Measurements from ENCODE around the gene LYPLA2.

The LYPLA2 gene

DNA sequence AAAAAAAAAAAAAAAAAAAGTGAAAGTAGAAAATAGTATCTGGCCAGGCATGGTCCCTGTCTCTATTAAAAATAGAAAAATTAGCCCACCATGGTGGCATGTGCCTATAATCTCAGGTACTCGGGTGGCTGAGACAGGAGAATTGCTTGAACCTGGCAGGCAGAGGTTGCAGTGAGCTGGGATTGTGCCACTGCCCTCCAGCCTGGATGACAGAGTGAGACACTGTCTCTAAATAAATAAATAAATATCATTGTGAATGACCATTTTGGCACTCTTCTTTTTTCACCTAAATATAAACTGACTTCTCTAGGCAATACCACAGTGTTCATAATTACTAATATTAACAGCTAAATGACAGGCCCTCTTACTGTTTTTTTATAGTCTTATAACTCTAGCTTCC, 33.1 kb upstream of the LYPLA2 start:
- Histone ChIP-seq H3K36me3 (ENCODE audit: control insufficient read depth in 1 of 2, insufficient read depth in 2 of 2, low read length in 2 of 2) (peaks cover 72 to 82% of the 10 kb centered on the region in 2 donors), H3K4me3 (ENCODE audit: low read depth in 1 of 2, low read length in 2 of 2) (no peak overlapping the region), H3K27ac (ENCODE audit: low read length) (no peak overlapping the region), H3K9me3 (ENCODE audit: control insufficient read depth in 1 of 2, low read length in 2 of 2) (no peaks in the 10 kb centered on the region), H3K27me3 (ENCODE audit: low read depth, low read length) (no peaks in the 10 kb centered on the region), H3K4me1 (ENCODE audit: control insufficient read depth in 1 of 2, insufficient read depth in 2 of 2, low read length in 2 of 2) (peaks cover 0 to 18% of the 10 kb centered on the region in 2 donors)

DNA sequence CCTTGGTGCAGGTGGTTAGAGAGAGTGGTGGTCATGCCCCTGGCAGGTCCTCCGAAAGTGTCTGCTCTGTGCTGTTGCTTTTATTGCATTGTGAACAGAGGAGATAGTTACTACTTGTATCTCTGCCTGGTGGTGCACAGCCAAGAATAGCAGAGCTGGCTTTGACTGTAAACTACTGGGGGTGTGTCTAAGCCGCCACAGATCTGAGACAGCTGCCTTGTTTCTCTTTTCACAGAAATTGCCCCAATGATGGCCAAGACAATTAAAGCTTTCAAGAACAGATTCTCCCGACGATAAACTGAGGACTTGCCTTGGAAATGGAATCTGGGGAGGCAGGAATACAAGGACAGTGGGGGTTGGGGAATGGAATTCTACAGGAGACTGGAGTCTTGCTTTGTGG, 31.7 kb upstream of the LYPLA2 start:
- Histone ChIP-seq H3K27ac (ENCODE audit: low read length) (no peak overlapping the region), H3K36me3 (ENCODE audit: control insufficient read depth in 1 of 2, insufficient read depth in 2 of 2, low read length in 2 of 2) (peaks cover 58 to 68% of the 10 kb centered on the region in 2 donors)

DNA sequence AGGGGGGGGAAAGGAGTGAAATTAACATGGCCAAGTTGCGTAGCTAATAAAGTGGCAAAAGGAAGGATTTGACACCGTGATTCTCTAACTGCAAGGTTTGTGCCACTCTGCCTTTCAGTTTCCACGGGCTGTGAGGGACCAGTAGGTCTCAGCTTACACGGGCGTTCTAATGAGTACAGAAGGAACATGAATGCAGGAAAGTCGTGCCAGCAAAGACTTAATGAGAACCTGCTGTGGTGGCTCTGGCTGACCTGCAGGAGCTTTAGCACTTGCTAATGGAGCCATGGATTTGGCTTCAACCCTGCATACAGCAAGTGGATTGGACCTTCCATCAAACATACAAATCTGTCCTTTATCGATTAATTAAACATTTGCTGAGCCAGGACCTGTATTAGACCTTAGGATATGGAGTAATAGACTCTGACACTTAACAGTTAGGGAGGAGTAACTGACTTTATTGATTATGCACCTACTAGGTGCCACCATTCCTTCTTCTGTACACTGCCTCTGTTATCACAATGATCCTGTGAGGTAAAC, 27.8 kb upstream of the LYPLA2 start:
- no peaks in the 10 kb centered on the region for H3K27me3 ChIP-seq (ENCODE audit: low read depth, low read length)
- H3K27ac ChIP-seq (ENCODE audit: low read length), result no peak overlapping the region
- H3K36me3 ChIP-seq (ENCODE audit: control insufficient read depth in 1 of 2, insufficient read depth in 2 of 2, low read length in 2 of 2), result peaks cover 28 to 39% of the 10 kb centered on the region in 2 donors
- H3K4me1 ChIP-seq (ENCODE audit: control insufficient read depth in 1 of 2, insufficient read depth in 2 of 2, low read length in 2 of 2), result peaks cover 0 to 27% of the 10 kb centered on the region in 2 donors
- H3K9me3 ChIP-seq (ENCODE audit: control insufficient read depth in 1 of 2, low read length in 2 of 2), result no peaks in the 10 kb centered on the region
- no peak overlapping the region for H3K4me3 ChIP-seq (ENCODE audit: low read depth in 1 of 2, low read length in 2 of 2)

More for the DNA sequence above, 31.7 kb upstream of the LYPLA2 start:
- Histone ChIP-seq H3K9me3 (ENCODE audit: control insufficient read depth in 1 of 2, low read length in 2 of 2) (no peaks in the 10 kb centered on the region), H3K4me3 (ENCODE audit: low read depth in 1 of 2, low read length in 2 of 2) (no peak overlapping the region), H3K4me1 (ENCODE audit: control insufficient read depth in 1 of 2, insufficient read depth in 2 of 2, low read length in 2 of 2) (peaks cover 0 to 27% of the 10 kb centered on the region in 2 donors), H3K27me3 (ENCODE audit: low read depth, low read length) (no peaks in the 10 kb centered on the region)

DNA sequence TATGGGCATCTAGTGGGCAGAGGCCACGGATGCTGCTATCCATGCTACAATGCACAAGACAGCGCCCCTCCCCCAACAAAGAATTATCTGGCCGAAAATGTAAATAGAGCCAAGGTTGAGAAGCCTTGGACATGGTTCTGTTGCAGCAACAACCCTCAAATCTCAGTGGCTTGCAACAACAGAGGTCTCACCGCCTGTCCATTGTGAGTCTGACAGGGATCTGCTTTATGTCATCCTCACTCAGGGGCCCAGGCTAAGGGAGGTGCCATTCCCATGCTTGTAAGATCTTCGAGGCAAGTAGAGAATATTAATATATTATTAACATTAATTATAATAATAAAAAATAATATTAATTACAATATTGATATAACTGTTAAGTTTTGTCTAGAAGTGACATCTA, 22.2 kb upstream of the LYPLA2 start:
- Histone ChIP-seq H3K4me3 (ENCODE audit: low read depth in 1 of 2, low read length in 2 of 2) (no peak overlapping the region), H3K27ac (ENCODE audit: low read length) (no peak overlapping the region), H3K9me3 (ENCODE audit: control insufficient read depth in 1 of 2, low read length in 2 of 2) (no peaks in the 10 kb centered on the region), H3K27me3 (ENCODE audit: low read depth, low read length) (no peaks in the 10 kb centered on the region), H3K4me1 (ENCODE audit: control insufficient read depth in 1 of 2, insufficient read depth in 2 of 2, low read length in 2 of 2) (peaks cover 4 to 9% of the 10 kb centered on the region in 2 donors), H3K36me3 (ENCODE audit: control insufficient read depth in 1 of 2, insufficient read depth in 2 of 2, low read length in 2 of 2) (peaks cover 0 to 7% of the 10 kb centered on the region in 2 donors)

DNA sequence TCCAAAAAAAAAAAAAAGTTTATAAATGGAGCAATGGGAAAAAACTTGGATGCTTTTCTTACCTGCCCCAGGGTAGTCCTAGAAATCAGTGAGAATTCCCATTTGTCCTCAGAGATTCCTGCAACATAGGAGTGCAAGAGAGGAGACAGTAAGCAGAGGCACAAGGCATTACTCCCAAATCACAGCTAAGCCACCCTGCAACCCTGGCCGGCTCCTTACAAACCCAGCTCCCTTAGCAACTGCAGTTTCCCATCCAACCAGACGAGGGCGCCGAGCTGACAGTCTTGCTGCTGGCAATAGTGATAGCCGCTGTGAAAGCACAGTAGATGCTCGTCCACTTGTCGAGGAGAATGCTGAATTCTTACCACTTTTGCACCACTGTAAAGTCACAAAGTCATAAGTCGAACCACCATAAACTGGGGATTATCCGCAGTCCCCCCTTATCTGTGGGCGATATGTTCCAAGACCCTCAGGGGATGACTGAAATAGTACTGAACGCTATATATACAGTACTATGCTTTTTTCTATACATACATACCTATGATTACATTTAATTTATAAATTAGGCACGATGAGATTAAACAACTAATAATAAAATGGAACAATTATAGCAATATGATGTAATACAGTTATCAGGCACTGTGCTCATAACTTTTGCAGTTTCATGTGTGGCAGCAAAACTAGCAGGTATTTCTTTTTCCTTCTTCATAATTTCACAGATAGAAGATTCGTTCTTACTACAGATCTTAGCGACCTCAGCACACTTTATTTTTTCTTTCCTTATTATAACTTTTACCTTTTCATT, 18.7 kb upstream of the LYPLA2 start:
- H3K27me3 ChIP-seq (ENCODE audit: low read depth, low read length), result no peaks in the 10 kb centered on the region
- no peaks in the 10 kb centered on the region for H3K9me3 ChIP-seq (ENCODE audit: control insufficient read depth in 1 of 2, low read length in 2 of 2)
- H3K4me1 ChIP-seq (ENCODE audit: control insufficient read depth in 1 of 2, insufficient read depth in 2 of 2, low read length in 2 of 2), result peaks cover 4 to 10% of the 10 kb centered on the region in 2 donors
- no peak overlapping the region for H3K27ac ChIP-seq (ENCODE audit: low read length)
- no peak overlapping the region for H3K4me3 ChIP-seq (ENCODE audit: low read depth in 1 of 2, low read length in 2 of 2)
- H3K36me3 ChIP-seq (ENCODE audit: control insufficient read depth in 1 of 2, insufficient read depth in 2 of 2, low read length in 2 of 2), result no peaks in the 10 kb centered on the region

DNA sequence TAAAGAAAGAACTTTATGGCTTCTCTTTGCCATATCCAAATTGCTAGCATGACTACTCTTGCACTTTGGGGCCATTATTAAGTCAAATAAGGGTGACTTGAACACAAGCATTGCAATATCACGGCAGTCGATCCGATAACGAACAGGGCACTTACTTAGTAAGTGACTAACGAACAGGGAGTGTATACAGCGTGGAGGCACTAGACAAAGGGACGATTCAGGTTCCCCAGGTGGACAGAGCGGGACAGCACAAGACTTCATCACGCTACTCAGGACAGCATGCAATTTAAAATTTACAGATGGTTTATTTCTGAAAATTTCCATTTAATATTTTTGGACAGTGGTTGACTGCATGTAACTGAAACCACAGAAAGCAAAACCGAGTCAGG, 18.1 kb upstream of the LYPLA2 start:
- H3K9me3 ChIP-seq (ENCODE audit: control insufficient read depth in 1 of 2, low read length in 2 of 2), result no peaks in the 10 kb centered on the region
- H3K27me3 ChIP-seq (ENCODE audit: low read depth, low read length), result no peaks in the 10 kb centered on the region
- H3K27ac ChIP-seq (ENCODE audit: low read length), result no peak overlapping the region
- H3K4me3 ChIP-seq (ENCODE audit: low read depth in 1 of 2, low read length in 2 of 2), result no peak overlapping the region
- peaks cover 4 to 12% of the 10 kb centered on the region in 2 donors for H3K4me1 ChIP-seq (ENCODE audit: control insufficient read depth in 1 of 2, insufficient read depth in 2 of 2, low read length in 2 of 2)
- no peaks in the 10 kb centered on the region for H3K36me3 ChIP-seq (ENCODE audit: control insufficient read depth in 1 of 2, insufficient read depth in 2 of 2, low read length in 2 of 2)

DNA sequence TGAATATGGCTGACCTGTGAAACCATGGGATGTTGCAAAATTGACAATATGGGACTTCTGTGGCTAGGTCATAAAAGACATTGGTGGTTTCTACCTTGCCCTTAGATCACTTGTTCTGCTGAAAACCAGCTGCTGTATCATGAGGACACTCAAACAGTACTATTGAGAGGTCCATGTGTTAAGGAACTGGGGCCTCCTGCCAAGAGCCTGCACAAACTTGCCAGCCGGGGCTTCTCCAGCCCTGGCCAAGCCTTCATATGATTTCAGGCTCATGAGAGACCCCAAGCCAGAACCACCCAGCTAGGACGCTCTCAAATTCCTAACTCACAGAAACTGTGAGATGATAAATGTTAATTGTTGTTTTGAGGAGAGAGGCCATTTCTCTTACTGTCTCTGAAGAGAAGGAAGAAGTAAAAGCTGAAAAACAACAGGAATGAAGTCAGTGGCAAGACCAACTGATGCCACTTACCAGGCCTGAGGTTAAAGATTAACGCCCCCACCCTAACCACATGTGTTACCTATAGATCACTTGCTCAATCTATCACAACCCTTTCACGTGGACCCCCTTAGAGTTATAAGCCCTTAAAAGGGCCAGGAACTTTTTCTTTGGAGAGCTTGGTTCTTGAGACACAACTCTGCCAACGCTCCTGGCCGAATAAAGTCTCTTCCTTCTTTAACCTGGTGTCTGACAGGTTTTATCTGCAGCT, 16.6 kb upstream of the LYPLA2 start:
- H3K27ac ChIP-seq (ENCODE audit: low read length), result no peak overlapping the region

DNA sequence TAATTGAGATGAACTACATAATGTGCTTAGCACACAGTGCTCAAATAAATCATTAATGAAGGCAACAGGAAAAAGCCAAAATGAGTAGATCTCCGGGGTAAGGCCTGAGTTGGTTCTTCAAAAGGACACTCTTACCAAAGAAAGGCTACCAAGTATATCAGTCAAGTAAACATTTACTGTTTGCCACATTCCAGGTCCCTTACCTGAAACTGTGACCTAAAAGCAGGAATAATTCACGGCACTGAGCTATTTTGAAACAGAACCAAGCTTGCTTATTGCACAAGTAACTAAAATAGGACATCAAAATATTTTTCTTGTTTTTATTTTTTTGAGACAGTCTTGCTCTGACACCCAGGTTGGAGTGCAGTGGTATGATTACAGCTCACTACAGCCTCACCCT, 14.7 kb upstream of the LYPLA2 start:
- Histone ChIP-seq H3K4me1 (ENCODE audit: control insufficient read depth in 1 of 2, insufficient read depth in 2 of 2, low read length in 2 of 2) (peaks cover 13 to 30% of the 10 kb centered on the region in 2 donors), H3K27me3 (ENCODE audit: low read depth, low read length) (no peaks in the 10 kb centered on the region), H3K36me3 (ENCODE audit: control insufficient read depth in 1 of 2, insufficient read depth in 2 of 2, low read length in 2 of 2) (peaks cover 0 to 7% of the 10 kb centered on the region in 2 donors), H3K9me3 (ENCODE audit: control insufficient read depth in 1 of 2, low read length in 2 of 2) (no peaks in the 10 kb centered on the region), H3K27ac (ENCODE audit: low read length) (no peak overlapping the region), H3K4me3 (ENCODE audit: low read depth in 1 of 2, low read length in 2 of 2) (no peak overlapping the region)

More for the DNA sequence above, 16.6 kb upstream of the LYPLA2 start:
- Histone ChIP-seq H3K27me3 (ENCODE audit: low read depth, low read length) (no peaks in the 10 kb centered on the region), H3K36me3 (ENCODE audit: control insufficient read depth in 1 of 2, insufficient read depth in 2 of 2, low read length in 2 of 2) (peaks cover 0 to under 1% of the 10 kb centered on the region in 2 donors), H3K4me3 (ENCODE audit: low read depth in 1 of 2, low read length in 2 of 2) (no peak overlapping the region), H3K9me3 (ENCODE audit: control insufficient read depth in 1 of 2, low read length in 2 of 2) (no peaks in the 10 kb centered on the region), H3K4me1 (ENCODE audit: control insufficient read depth in 1 of 2, insufficient read depth in 2 of 2, low read length in 2 of 2) (peaks cover 9 to 20% of the 10 kb centered on the region in 2 donors)

DNA sequence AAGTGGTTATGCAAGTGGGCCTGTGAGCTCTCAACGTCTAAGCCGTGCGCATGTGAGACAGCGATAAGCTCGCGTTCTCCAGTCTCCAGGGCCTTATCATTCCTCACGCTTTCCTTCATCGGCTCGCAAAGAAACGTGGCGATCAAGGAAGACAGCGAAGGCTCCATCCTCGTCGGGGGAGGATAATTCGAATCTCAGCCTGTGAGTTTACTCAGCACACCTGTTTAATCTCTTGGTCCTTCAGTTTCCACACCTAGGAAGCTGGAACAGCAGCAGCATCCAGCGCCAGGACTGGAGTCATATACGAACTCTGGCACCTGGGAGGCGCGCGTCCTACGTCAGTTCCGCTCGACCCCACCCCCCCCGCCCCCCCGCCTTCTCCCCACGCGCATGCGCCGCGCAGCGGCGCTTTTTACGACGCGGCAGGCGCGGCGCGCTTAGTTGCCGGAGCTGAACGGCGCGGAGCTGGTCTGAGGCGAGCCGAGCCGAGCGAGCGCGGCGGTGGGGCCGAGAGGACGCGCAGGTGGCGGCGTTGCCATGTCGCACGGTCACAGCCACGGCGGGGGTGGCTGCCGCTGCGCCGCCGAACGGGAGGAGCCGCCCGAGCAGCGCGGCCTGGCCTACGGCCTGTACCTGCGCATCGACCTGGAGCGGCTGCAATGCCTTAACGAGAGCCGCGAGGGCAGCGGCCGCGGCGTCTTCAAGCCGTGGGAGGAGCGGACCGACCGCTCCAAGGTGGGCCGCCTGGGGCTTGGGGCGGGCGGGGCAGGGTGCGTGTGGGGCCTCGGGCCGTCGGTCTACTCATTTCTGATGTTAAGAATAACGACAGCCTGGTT, 12.7 kb upstream of the LYPLA2 start, which contains the start of gene PITHD1:
TSS of gene PITHD1 (plus strand) at position 440 of the 836 bp plus-strand sequence. CDS start at position 538, 98 bp downstream.
- Histone ChIP-seq H3K4me1 (ENCODE audit: control insufficient read depth in 1 of 2, insufficient read depth in 2 of 2, low read length in 2 of 2) (peaks cover 9 to 22% of the 10 kb centered on the region in 2 donors), H3K9me3 (ENCODE audit: control insufficient read depth in 1 of 2, low read length in 2 of 2) (no peaks in the 10 kb centered on the region), H3K4me3 (ENCODE audit: low read depth in 1 of 2, low read length in 2 of 2) (peak within 1 kb of the TSS; percentile 90 to 99), H3K27ac (ENCODE audit: low read length) (peak within 1 kb of the TSS; percentile 99), H3K36me3 (ENCODE audit: control insufficient read depth in 1 of 2, insufficient read depth in 2 of 2, low read length in 2 of 2) (peaks cover 0 to 14% of the 10 kb centered on the region in 2 donors), H3K27me3 (ENCODE audit: low read depth, low read length) (no peaks in the 10 kb centered on the region)

DNA sequence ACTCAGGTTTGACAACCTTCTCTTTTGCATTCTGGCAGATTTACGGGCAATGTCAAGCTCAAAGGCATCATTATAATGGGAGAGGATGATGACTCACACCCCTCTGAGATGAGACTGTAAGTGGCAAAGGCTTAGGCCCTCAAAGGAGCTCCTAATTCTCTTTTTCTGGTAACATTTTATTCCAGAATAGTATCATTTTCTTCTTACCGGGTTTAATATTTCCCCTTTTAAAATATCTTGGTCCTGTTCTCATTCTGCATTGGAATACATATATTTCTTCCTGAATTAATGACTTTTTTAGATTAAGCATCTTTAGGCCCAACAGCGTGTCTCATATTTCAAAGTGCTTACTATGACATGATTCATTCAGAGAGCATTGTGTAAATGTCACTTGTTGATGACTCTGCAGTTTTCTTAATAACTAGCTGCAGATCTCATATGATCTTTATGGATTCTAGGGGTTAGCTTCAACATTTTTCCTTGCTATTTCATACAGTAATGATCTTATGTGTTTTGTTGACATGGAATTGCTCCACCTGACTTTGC, 11.0 kb upstream of the LYPLA2 start:
- Histone ChIP-seq H3K4me3 (ENCODE audit: low read depth in 1 of 2, low read length in 2 of 2) (no peak overlapping the region), H3K36me3 (ENCODE audit: control insufficient read depth in 1 of 2, insufficient read depth in 2 of 2, low read length in 2 of 2) (peaks cover 0 to 25% of the 10 kb centered on the region in 2 donors), H3K4me1 (ENCODE audit: control insufficient read depth in 1 of 2, insufficient read depth in 2 of 2, low read length in 2 of 2) (peaks cover 9 to 22% of the 10 kb centered on the region in 2 donors), H3K27me3 (ENCODE audit: low read depth, low read length) (no peaks in the 10 kb centered on the region), H3K27ac (ENCODE audit: low read length) (no peak overlapping the region), H3K9me3 (ENCODE audit: control insufficient read depth in 1 of 2, low read length in 2 of 2) (no peaks in the 10 kb centered on the region)
